Measurements from ENCODE around the gene RUNX3. TPM values are rescaled to one million over a fixed set of nuclear protein-coding genes. Genes with fewer than 3 reads are reported as not detected.

Gene RUNX3
- total RNA-seq, 1 experiment from 2014 or later, result 1.5 TPM

DNA sequence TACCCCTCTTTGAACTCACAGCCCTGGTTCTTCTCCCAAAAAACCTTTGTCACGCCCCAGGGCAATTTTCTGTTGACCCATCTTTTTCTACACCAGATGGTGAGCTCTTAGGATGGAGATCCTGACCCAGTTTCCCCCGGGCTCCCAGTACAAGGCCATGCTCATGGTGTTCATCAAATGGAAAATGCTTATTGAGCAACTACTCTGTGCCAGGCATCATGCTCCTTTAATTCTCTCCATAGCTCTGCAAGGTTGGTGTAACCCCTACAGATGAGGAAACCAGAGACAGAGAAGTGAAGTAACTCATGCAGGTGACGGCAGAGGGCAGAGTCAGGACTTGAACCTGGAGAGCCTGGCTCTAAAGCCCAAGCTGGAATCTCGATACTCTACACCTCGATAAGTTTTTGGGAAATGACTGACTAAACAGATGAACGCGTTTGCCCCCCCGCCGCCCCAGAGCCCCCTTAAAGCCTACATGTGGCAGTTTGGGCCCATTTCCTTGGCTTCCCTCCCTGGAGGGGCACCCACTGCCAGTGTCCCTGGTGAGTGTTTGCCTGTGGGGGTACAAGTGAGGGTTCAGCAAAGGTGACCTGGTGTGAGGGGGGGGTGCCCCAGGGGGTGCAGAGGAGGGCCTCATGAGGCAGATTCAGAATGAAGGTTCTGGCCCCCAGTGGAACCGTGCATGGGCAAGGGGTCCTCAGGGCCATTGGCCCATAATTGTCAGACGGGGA, 30.2 kb upstream of the RUNX3 start (continued):
- TF ChIP-seq, protein P1, sequence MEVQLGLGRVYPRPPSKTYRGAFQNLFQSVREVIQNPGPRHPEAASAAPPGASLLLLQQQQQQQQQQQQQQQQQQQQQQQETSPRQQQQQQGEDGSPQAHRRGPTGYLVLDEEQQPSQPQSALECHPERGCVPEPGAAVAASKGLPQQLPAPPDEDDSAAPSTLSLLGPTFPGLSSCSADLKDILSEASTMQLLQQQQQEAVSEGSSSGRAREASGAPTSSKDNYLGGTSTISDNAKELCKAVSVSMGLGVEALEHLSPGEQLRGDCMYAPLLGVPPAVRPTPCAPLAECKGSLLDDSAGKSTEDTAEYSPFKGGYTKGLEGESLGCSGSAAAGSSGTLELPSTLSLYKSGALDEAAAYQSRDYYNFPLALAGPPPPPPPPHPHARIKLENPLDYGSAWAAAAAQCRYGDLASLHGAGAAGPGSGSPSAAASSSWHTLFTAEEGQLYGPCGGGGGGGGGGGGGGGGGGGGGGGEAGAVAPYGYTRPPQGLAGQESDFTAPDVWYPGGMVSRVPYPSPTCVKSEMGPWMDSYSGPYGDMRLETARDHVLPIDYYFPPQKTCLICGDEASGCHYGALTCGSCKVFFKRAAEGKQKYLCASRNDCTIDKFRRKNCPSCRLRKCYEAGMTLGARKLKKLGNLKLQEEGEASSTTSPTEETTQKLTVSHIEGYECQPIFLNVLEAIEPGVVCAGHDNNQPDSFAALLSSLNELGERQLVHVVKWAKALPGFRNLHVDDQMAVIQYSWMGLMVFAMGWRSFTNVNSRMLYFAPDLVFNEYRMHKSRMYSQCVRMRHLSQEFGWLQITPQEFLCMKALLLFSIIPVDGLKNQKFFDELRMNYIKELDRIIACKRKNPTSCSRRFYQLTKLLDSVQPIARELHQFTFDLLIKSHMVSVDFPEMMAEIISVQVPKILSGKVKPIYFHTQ (CRISPR knock-in tag; IDR thresholded peaks at IDR 0.05), result no peak
- TF ChIP-seq NR1H2 (CRISPR knock-in tag; IDR thresholded peaks at IDR 0.05), result no peak
- no peak for TF ChIP-seq ZBTB21 (CRISPR knock-in tag; IDR thresholded peaks at IDR 0.05; ENCODE audit: borderline replicate concordance)
- no peak for TF ChIP-seq TEAD4 (CRISPR knock-in tag; IDR thresholded peaks at IDR 0.05)
- no peak for TF ChIP-seq RELA (CRISPR knock-in tag; IDR thresholded peaks at IDR 0.05; ENCODE audit: borderline replicate concordance)

DNA sequence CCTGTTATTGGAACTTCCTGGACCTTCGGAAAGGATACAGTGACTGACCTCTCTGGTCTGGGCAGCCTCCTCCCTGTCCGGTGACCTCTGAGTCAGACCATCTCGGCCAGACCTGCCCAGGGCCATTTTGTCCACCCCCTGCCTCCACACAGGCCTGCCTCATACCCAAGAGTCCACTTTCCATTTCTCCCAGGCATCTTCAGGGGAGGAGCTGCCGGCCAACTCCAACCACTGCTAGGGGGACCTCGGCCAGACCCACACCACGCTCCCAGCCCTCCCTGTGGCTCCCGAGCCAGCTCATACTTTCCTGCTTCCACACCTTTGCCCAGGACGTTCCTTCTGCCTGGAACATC, 29.5 kb upstream of the RUNX3 start:
- ChIA-PET CTCF (interaction anchor here (1.6 kb wide), 1 partner anchor 10 kb away, joined by 13 read pairs; no protein-coding TSS in a partner anchor), POLR2A (no interaction called here)
- Mint-ChIP-seq H3K9me3 (no peaks in the 10 kb centered on the region), H3K4me1 (0 out of 2 replicates have a peak, but pooled peaks cover 1% of the 10 kb centered on the region), H3K27ac (no peak overlapping the region), H3K4me3 (no peak overlapping the region), H3K36me3 (no peaks in the 10 kb centered on the region), H3K27me3 (ENCODE audit: low read depth) (peaks cover 3% of the 10 kb centered on the region; the same call in 1 of the 2 replicates)
- DNase-seq (ENCODE audit: low spot score) (no peak), ATAC-seq (no peak)
- no peak for TF ChIP-seq HMGA2 (CRISPR knock-in tag; IDR thresholded peaks at IDR 0.05)
- TF ChIP-seq, protein P2, sequence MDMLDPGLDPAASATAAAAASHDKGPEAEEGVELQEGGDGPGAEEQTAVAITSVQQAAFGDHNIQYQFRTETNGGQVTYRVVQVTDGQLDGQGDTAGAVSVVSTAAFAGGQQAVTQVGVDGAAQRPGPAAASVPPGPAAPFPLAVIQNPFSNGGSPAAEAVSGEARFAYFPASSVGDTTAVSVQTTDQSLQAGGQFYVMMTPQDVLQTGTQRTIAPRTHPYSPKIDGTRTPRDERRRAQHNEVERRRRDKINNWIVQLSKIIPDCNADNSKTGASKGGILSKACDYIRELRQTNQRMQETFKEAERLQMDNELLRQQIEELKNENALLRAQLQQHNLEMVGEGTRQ (CRISPR knock-in tag; IDR thresholded peaks at IDR 0.05), result no peak
- TF ChIP-seq, protein P3, sequence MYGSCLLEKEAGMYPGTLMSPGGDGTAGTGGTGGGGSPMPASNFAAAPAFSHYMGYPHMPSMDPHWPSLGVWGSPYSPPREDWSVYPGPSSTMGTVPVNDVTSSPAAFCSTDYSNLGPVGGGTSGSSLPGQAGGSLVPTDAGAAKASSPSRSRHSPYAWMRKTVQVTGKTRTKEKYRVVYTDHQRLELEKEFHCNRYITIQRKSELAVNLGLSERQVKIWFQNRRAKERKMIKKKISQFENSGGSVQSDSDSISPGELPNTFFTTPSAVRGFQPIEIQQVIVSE (CRISPR knock-in tag; IDR thresholded peaks at IDR 0.05; ENCODE audit: borderline replicate concordance), result no peak
- TF ChIP-seq MXD4 (CRISPR knock-in tag; IDR thresholded peaks at IDR 0.05; ENCODE audit: borderline replicate concordance), result no peak
- no peak for TF ChIP-seq NR1H2 (CRISPR knock-in tag; IDR thresholded peaks at IDR 0.05)
- TF ChIP-seq, protein P4, sequence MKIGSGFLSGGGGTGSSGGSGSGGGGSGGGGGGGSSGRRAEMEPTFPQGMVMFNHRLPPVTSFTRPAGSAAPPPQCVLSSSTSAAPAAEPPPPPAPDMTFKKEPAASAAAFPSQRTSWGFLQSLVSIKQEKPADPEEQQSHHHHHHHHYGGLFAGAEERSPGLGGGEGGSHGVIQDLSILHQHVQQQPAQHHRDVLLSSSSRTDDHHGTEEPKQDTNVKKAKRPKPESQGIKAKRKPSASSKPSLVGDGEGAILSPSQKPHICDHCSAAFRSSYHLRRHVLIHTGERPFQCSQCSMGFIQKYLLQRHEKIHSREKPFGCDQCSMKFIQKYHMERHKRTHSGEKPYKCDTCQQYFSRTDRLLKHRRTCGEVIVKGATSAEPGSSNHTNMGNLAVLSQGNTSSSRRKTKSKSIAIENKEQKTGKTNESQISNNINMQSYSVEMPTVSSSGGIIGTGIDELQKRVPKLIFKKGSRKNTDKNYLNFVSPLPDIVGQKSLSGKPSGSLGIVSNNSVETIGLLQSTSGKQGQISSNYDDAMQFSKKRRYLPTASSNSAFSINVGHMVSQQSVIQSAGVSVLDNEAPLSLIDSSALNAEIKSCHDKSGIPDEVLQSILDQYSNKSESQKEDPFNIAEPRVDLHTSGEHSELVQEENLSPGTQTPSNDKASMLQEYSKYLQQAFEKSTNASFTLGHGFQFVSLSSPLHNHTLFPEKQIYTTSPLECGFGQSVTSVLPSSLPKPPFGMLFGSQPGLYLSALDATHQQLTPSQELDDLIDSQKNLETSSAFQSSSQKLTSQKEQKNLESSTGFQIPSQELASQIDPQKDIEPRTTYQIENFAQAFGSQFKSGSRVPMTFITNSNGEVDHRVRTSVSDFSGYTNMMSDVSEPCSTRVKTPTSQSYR (CRISPR knock-in tag; IDR thresholded peaks at IDR 0.05), result no peak
- no peak for TF ChIP-seq GABPB1 (CRISPR knock-in tag; IDR thresholded peaks at IDR 0.05)
- TF ChIP-seq, protein P5, sequence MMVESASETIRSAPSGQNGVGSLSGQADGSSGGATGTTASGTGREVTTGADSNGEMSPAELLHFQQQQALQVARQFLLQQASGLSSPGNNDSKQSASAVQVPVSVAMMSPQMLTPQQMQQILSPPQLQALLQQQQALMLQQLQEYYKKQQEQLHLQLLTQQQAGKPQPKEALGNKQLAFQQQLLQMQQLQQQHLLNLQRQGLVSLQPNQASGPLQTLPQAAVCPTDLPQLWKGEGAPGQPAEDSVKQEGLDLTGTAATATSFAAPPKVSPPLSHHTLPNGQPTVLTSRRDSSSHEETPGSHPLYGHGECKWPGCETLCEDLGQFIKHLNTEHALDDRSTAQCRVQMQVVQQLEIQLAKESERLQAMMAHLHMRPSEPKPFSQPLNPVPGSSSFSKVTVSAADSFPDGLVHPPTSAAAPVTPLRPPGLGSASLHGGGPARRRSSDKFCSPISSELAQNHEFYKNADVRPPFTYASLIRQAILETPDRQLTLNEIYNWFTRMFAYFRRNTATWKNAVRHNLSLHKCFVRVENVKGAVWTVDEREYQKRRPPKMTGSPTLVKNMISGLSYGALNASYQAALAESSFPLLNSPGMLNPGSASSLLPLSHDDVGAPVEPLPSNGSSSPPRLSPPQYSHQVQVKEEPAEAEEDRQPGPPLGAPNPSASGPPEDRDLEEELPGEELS (CRISPR knock-in tag; IDR thresholded peaks at IDR 0.05), result no peak
- no peak for TF ChIP-seq JAZF1 (CRISPR knock-in tag; IDR thresholded peaks at IDR 0.05)
- TF ChIP-seq OVOL2 (CRISPR knock-in tag; IDR thresholded peaks at IDR 0.05; ENCODE audit: borderline replicate concordance), result no peak
- TF ChIP-seq, protein P6, sequence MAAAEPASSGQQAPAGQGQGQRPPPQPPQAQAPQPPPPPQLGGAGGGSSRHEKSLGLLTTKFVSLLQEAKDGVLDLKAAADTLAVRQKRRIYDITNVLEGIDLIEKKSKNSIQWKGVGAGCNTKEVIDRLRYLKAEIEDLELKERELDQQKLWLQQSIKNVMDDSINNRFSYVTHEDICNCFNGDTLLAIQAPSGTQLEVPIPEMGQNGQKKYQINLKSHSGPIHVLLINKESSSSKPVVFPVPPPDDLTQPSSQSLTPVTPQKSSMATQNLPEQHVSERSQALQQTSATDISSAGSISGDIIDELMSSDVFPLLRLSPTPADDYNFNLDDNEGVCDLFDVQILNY (CRISPR knock-in tag; IDR thresholded peaks at IDR 0.05), result no peak
- no peak for TF ChIP-seq ZNF138 (CRISPR knock-in tag; conservative IDR thresholded peaks at IDR 0.05)
- TF ChIP-seq, protein P7, sequence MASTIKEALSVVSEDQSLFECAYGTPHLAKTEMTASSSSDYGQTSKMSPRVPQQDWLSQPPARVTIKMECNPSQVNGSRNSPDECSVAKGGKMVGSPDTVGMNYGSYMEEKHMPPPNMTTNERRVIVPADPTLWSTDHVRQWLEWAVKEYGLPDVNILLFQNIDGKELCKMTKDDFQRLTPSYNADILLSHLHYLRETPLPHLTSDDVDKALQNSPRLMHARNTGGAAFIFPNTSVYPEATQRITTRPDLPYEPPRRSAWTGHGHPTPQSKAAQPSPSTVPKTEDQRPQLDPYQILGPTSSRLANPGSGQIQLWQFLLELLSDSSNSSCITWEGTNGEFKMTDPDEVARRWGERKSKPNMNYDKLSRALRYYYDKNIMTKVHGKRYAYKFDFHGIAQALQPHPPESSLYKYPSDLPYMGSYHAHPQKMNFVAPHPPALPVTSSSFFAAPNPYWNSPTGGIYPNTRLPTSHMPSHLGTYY (CRISPR knock-in tag; IDR thresholded peaks at IDR 0.05), result no peak
- TF ChIP-seq ZNF219 (CRISPR knock-in tag; IDR thresholded peaks at IDR 0.05; ENCODE audit: borderline replicate concordance), result no peak
- TF ChIP-seq, protein P8, sequence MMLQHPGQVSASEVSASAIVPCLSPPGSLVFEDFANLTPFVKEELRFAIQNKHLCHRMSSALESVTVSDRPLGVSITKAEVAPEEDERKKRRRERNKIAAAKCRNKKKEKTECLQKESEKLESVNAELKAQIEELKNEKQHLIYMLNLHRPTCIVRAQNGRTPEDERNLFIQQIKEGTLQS (CRISPR knock-in tag; conservative IDR thresholded peaks at IDR 0.05), result no peak
- TF ChIP-seq SMAD4 (CRISPR knock-in tag; IDR thresholded peaks at IDR 0.05), result no peak
- no peak for TF ChIP-seq ESRRA (CRISPR knock-in tag; IDR thresholded peaks at IDR 0.05; ENCODE audit: borderline replicate concordance)
- TF ChIP-seq, protein P9, sequence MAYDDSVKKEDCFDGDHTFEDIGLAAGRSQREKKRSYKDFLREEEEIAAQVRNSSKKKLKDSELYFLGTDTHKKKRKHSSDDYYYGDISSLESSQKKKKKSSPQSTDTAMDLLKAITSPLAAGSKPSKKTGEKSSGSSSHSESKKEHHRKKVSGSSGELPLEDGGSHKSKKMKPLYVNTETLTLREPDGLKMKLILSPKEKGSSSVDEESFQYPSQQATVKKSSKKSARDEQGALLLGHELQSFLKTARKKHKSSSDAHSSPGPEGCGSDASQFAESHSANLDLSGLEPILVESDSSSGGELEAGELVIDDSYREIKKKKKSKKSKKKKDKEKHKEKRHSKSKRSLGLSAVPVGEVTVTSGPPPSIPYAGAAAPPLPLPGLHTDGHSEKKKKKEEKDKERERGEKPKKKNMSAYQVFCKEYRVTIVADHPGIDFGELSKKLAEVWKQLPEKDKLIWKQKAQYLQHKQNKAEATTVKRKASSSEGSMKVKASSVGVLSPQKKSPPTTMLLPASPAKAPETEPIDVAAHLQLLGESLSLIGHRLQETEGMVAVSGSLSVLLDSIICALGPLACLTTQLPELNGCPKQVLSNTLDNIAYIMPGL (CRISPR knock-in tag; IDR thresholded peaks at IDR 0.05), result no peak

All from WTC11 (cell line).